Cardiac ventricle fibroblast (primary cell): ENCODE data around the gene RIPOR1. TPM values are rescaled to one million over a fixed set of nuclear protein-coding genes. Genes with fewer than 3 reads are reported as not detected.

Source experiments
- total RNA-seq: library from RNA; depleted of rRNA; stranded (reverse); fragments of >200 nt; gene quantifications from 2 replicates; pipeline ENCODE4 v1.2.3, GENCODE V29; 2015

The RIPOR1 gene, protein sequence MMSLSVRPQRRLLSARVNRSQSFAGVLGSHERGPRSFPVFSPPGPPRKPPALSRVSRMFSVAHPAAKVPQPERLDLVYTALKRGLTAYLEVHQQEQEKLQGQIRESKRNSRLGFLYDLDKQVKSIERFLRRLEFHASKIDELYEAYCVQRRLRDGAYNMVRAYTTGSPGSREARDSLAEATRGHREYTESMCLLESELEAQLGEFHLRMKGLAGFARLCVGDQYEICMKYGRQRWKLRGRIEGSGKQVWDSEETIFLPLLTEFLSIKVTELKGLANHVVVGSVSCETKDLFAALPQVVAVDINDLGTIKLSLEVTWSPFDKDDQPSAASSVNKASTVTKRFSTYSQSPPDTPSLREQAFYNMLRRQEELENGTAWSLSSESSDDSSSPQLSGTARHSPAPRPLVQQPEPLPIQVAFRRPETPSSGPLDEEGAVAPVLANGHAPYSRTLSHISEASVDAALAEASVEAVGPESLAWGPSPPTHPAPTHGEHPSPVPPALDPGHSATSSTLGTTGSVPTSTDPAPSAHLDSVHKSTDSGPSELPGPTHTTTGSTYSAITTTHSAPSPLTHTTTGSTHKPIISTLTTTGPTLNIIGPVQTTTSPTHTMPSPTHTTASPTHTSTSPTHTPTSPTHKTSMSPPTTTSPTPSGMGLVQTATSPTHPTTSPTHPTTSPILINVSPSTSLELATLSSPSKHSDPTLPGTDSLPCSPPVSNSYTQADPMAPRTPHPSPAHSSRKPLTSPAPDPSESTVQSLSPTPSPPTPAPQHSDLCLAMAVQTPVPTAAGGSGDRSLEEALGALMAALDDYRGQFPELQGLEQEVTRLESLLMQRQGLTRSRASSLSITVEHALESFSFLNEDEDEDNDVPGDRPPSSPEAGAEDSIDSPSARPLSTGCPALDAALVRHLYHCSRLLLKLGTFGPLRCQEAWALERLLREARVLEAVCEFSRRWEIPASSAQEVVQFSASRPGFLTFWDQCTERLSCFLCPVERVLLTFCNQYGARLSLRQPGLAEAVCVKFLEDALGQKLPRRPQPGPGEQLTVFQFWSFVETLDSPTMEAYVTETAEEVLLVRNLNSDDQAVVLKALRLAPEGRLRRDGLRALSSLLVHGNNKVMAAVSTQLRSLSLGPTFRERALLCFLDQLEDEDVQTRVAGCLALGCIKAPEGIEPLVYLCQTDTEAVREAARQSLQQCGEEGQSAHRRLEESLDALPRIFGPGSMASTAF
- total RNA-seq: 34.4 and 46.2 TPM in 2 replicates

DNA sequence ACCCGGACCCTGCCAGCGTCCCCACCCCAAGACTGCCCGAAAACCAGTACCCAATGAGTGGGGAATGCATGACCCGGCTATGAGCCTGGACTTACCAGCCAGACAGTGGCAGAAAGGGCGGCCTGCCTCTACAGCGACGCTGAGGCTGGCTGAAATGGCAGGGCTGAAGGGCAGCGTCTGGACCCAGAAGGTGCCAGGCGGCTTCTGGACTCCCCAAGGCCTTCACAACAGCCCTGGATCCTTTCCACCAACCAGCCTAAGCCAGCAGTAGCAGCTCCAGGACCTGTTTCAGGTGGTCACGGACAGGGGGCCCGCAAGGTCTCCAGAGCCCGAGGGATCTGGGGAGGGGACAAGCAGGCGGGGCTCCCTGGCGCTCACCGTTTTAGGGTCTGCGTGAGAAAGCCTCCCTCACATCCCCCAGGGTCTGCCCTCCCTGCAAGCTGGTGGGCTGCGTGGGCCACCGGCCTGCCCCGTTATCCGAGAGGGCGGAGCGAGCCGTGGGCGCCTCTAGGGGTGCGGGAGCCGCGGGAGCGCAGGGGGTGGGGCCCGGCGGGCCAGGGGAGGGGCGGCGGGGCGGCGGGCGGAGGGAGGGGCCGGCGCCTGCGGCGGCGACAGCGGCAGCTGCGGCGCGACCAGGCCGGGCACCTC lies at the start of gene RIPOR1:
RIPOR1 (plus strand) TSS at position 608 of the 648 bp plus-strand sequence. CDS start 9,618 bp downstream, outside the sequence.

DNA sequence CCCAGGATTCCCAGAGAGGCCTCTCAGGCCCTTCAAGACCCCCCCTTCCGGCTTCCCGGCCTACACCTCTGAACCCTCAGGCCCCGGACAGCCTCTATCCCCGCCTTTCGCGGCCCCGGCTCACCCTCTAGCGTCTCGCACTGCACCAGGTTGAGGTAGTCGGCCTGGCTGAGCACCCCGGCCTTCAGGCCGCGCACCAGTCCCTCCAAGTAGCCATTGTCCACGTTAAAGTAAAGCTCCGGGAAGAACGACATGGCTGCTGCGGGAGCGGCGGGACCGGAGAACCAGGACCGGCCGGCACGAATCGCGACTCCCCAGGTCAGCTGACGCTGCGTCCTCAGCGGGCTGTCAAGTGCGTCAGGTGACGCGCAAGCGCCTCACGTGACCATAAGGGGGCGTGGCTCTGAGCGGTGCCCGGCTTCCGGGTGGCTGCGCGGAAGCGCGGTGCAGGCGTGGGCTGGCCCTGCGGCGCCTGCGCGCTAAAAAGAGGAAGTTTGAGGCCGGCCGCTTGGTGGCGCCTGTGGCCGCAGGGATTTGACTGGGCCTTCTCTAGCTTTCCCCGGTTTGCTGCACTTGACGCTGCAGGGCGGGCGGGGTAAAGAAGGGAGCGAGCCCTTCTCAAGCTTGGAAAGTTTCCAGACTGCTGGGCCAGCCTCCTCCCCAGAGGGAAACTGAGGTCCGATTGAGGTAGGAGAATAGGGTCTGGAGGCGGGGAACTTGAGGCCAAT lies 47.6 kb upstream of the RIPOR1 start, which contains the start of gene ATP6V0D1:
ATP6V0D1 (minus strand) TSS at position 325 of the 728 bp plus-strand sequence; CDS start at position 254, 71 bp downstream.

DNA sequence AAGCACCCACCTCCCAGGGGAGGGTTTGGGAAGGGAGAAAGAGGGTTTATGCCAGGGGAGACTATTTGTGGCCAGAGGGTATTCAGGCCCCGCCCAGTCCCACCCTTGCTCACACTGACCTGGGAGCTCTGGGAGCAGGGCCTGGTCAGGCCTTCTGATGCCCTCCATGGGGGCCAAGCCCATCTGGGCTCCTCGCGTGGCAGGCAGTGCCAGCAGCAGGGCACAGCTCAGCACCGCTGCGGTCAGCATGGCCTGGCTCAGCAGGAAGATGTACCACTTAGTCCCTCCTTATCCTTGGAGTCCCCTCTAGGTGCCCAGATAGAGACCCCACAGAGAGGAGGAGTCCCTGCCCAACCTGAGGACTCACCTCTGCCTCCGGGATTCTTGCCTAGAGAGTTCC lies 45.5 kb upstream of the RIPOR1 start, which contains the start of gene AGRP:
AGRP (minus strand) TSS at position 398 of the 400 bp plus-strand sequence; CDS start at position 249, 149 bp downstream.

DNA sequence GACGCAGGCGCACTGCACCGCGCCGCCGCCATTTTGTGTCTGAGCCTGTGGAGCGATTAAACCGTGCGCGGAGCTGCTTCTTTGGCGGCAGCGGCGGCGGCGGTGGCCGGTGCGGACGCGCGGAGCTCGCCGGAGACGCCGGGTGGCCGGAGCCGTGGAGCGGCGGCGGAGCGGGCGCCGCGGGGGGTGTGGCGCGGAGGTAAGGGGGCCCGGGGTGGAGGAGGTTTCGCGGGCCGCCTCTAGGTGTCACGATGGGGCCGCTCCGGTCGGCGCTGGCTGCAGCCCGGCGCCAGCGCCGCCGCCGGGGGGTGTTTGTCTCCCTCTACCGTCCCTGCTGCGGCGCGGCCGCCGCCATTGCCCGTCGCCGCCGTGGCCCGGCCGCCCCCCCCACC lies 33.9 kb downstream of the RIPOR1 start, which contains the start of gene CTCF:
CTCF (plus strand) TSS at position 1 of the 392 bp plus-strand sequence. CDS start 48,307 bp downstream, outside the sequence.

Other genes with a start within 250 kb of the RIPOR1 start
- gene PLEKHG4, start 249.3 kb upstream of the RIPOR1 start, total RNA-seq: 6.8 and 13.0 TPM in 2 replicates
- gene KCTD19, start 202.1 kb upstream of the RIPOR1 start, total RNA-seq: not detected in 2 replicates
- gene LRRC36, start 202.0 kb upstream of the RIPOR1 start, total RNA-seq: not detected in 2 replicates
- not detected in 2 replicates for gene TPPP3, start 135.3 kb upstream of the RIPOR1 start, total RNA-seq
- gene ZDHHC1, start 112.4 kb upstream of the RIPOR1 start, total RNA-seq: 8.8 and 11.4 TPM in 2 replicates
- gene HSD11B2, start 97.7 kb upstream of the RIPOR1 start, total RNA-seq: 0.93 and 2.0 TPM in 2 replicates
- gene ATP6V0D1, start 47.7 kb upstream of the RIPOR1 start, total RNA-seq: 99.7 and 107 TPM in 2 replicates
- gene AGRP, start 45.3 kb upstream of the RIPOR1 start, total RNA-seq: not detected in 2 replicates
- 12.5 and 19.1 TPM in 2 replicates for gene CTCF, start 33.7 kb downstream of the RIPOR1 start, total RNA-seq
- gene CARMIL2, start 116.3 kb downstream of the RIPOR1 start, total RNA-seq: 0.05 and 1.5 TPM in 2 replicates
- 12.9 and 15.7 TPM in 2 replicates for gene ACD, start 131.4 kb downstream of the RIPOR1 start, total RNA-seq
- 0.39 and 0.44 TPM in 2 replicates for gene PARD6A, start 132.1 kb downstream of the RIPOR1 start, total RNA-seq
- 10.4 and 11.9 TPM in 2 replicates for gene ENKD1, start 137.9 kb downstream of the RIPOR1 start, total RNA-seq
- 2.4 and 12.9 TPM in 2 replicates for gene C16orf86, start 138.0 kb downstream of the RIPOR1 start, total RNA-seq
- 8.5 and 11.8 TPM in 2 replicates for gene GFOD2, start 190.5 kb downstream of the RIPOR1 start, total RNA-seq